Ascending aorta (tissue), 2 donors: Measurements from ENCODE around the gene RESF1. TPM values are rescaled to one million over a fixed set of nuclear protein-coding genes. Genes with fewer than 3 reads are reported as not detected.
"Not testable (repeated sequence)": the region's sequence is repeated elsewhere in the genome, so short reads cannot be mapped to it uniquely, and the experiment has no call there.

Source experiments
- DNase-seq, 2 donors: peaks; one replicate each; pipeline ENCODE4 v3.0.0-alpha.2; 2019; ENCODE audit warnings: low spot score in 2 of 2
- H3K27ac ChIP-seq, 2 donors: fragments of 200-600 bp; sonication (generic); one replicate each; pipeline ENCODE4 v1.5.1; 2016 to 2017; ENCODE audit warnings: mild to moderate bottlenecking in 1 of 2
- H3K27me3 ChIP-seq: fragments of 200-600 bp; sonication (generic); one replicate; pipeline ENCODE4 v1.5.1; 2017
- H3K36me3 ChIP-seq, 2 donors: fragments of 200-600 bp; sonication (generic); one replicate each; pipeline ENCODE4 v1.5.1; 2016
- H3K4me1 ChIP-seq, 2 donors: fragments of 200-600 bp; sonication (generic); one replicate each; pipeline ENCODE4 v1.5.1; 2016 to 2017; ENCODE audit warnings: mild to moderate bottlenecking in 1 of 2
- H3K4me3 ChIP-seq, 2 donors: fragments of 200-600 bp; sonication (generic); one replicate each; pipeline ENCODE4 v1.5.1; 2016 to 2017; ENCODE audit warnings: mild to moderate bottlenecking in 1 of 2
- H3K9me3 ChIP-seq, 2 donors: fragments of 200-600 bp; sonication (generic); one replicate each; pipeline ENCODE4 v1.5.1; 2016
- intact Hi-C: fragments of 100-400 bp; cut with DNase I; formaldehyde crosslinking; loops from one replicate; pipeline ENCODE4 v1.15.1; 2023
- total RNA-seq: library from RNA; depleted of rRNA; stranded (reverse); fragments of >200 nt; gene quantifications from one replicate; pipeline ENCODE4 v1.1.0, GENCODE V29; 2016
- TF ChIP-seq, protein P1 (sequence below), 3 experiments: fragments of 200-600 bp in 2 of 3; fragments of 450-650 bp in 1 of 3; sonication (generic) in 2 of 3; IDR thresholded peaks; one replicate each; pipeline ENCODE4 v1.5.1; 2016 to 2019; ENCODE audit warnings: antibody characterized with exemption in 3 of 3, mild to moderate bottlenecking in 1 of 3, moderate library complexity in 1 of 3

The RESF1 gene
- total RNA-seq, 1 donor from 2014 or later, result 26.0 TPM

DNA sequence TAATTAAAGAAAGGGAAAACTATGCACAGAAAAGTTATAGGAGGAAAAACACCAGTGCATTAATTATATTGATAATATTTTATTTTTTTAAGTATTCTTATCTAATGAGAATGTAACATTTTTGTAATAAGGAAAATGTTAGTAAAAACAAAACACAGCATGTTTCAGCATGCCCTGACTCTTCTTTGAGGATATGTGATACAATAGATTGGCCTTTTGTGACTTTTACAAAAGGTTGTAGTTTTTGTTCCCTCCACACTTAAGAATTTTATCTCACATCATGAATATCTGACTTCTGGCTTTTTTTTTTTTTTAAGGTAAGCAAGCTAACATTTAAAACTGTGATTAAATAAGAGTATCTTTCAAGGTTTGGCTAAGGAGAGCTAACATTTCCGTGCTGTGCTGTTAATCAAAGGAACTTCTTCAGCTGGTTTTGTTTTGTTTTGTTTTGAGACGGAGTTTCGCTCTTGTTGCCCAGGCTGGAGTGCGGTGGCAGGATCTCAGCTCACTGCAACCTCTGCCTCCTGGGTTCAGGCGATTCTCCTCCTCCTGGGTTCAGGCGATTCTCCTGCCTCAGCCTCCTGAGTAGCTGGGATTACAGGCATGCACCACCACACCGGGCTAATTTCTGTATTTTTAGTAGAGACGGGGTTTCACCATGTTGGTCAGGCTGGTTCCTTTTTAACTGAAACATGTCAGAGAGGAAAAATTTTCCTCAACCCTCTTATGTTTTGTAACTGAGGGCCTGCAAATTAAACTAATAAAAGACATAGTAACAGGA lies 30.8 kb upstream of the RESF1 start:
- H3K27me3 ChIP-seq, result no peaks in the 10 kb centered on the region
- DNase-seq, result no peak
- TF ChIP-seq, protein P1, sequence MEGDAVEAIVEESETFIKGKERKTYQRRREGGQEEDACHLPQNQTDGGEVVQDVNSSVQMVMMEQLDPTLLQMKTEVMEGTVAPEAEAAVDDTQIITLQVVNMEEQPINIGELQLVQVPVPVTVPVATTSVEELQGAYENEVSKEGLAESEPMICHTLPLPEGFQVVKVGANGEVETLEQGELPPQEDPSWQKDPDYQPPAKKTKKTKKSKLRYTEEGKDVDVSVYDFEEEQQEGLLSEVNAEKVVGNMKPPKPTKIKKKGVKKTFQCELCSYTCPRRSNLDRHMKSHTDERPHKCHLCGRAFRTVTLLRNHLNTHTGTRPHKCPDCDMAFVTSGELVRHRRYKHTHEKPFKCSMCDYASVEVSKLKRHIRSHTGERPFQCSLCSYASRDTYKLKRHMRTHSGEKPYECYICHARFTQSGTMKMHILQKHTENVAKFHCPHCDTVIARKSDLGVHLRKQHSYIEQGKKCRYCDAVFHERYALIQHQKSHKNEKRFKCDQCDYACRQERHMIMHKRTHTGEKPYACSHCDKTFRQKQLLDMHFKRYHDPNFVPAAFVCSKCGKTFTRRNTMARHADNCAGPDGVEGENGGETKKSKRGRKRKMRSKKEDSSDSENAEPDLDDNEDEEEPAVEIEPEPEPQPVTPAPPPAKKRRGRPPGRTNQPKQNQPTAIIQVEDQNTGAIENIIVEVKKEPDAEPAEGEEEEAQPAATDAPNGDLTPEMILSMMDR (IDR thresholded peaks at IDR 0.05), result no peak
- H3K9me3 ChIP-seq, result no peaks in the 10 kb centered on the region
- H3K36me3 ChIP-seq, result no peaks in the 10 kb centered on the region
- H3K4me3 ChIP-seq, result no peak overlapping the region
- H3K4me1 ChIP-seq, result no peaks in the 10 kb centered on the region
- no peak overlapping the region for H3K27ac ChIP-seq
- intact Hi-C loops, result no loop called here

DNA sequence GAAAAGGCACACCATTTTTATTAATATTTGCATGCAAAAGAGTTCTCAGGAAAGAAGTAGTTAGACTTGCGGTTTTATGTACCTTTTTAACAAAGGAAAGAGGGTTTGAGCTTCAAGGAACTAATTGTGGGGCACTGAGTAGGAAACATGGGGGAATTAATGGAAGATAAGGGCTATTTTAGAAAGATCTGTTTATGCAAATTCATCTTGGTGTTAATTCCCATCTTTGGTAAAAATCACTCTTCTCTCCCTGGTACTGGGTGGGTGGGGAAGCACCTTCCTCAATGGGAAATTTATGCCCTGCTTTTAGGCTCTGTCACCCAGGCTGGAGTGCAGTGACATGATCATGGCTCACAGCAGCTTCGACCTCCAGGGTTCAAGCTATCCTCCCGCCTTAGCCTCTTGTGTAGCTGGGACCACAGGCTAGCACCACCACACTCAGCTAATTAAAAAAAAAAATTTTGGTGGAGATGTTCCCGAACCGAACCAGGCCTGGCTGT lies 30.1 kb upstream of the RESF1 start:
- Histone ChIP-seq H3K4me3 (no peak overlapping the region), H3K27me3 (no peaks in the 10 kb centered on the region), H3K36me3 (no peaks in the 10 kb centered on the region), H3K9me3 (no peaks in the 10 kb centered on the region), H3K27ac (no peak overlapping the region), H3K4me1 (no peaks in the 10 kb centered on the region)
- DNase-seq, result no peak
- intact Hi-C loops, result no loop called here
- TF ChIP-seq, protein P1 (IDR thresholded peaks at IDR 0.05), result no peak

DNA sequence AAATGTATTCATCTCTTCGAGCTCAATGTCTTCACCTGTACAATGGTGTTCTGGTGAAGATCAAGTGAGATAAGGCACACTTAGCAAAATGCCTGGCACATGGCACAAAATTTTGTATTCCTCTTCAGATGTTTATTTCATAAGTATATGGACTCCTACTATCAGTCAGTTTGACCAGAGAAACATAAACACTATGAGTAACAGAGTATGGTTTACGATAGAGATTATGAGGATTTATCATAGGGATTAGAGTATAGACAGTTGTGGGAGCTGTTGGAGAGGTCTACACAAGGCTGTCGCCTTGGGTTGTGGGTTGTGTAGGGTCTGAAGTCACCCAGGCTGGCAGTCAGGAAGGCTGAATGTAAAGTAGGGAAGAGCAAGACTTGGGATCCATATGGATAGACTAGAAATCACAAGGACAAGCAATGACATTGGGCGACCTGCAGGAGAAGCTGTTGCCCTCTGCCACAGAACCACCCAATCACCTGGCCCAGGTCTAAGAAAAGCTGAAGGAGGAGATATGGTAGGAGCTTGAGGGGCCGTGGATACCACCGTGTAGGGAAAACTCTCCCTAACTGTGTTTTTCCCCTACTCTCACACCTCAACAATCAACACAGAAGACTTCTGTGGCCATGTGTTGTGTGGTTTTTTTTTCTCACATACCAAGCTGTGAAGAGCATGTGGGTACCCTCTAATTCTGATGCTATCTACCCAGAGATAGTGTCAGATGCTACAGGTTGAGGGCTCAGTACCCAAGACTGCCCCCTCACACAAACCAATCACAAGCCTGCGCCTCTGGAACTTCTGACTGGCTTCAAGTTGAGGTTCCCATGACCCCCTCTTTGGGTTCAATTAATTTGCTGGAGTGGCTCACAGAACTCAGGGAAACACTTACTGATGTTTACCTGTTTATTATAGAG lies 27.2 kb upstream of the RESF1 start:
- H3K36me3 ChIP-seq, result no peaks in the 10 kb centered on the region
- H3K4me3 ChIP-seq, result no peak overlapping the region
- no peaks in the 10 kb centered on the region for H3K27me3 ChIP-seq
- no peaks in the 10 kb centered on the region for H3K4me1 ChIP-seq
- intact Hi-C loops, result no loop called here
- DNase-seq, result no peak
- TF ChIP-seq, protein P1 (IDR thresholded peaks at IDR 0.05), result no peak
- no peaks in the 10 kb centered on the region for H3K9me3 ChIP-seq
- no peak overlapping the region for H3K27ac ChIP-seq

DNA sequence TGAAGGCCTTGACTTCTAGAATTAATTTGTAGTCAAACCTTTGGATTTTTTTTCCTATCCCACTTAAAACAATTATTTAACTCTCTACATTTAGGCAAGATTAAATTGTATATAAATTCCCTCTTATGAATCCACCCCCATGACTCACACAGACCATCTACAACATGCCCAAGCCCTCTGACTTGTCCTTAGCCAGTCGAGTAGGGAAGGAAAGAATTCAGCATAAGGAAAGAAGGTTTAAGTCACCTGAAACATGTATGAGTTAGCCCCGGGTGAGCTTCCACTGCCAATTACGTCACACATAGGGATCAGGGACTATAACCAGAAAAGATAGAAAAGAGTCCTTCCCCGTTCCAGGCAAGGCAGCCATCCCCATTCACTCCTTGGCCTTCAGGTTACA lies 14.9 kb upstream of the RESF1 start:
- H3K36me3 ChIP-seq, result no peaks in the 10 kb centered on the region
- intact Hi-C loops, result no loop called here
- H3K4me1 ChIP-seq, result no peaks in the 10 kb centered on the region
- no peaks in the 10 kb centered on the region for H3K27me3 ChIP-seq
- H3K4me3 ChIP-seq, result no peak overlapping the region
- H3K27ac ChIP-seq, result no peak overlapping the region
- peaks cover 0 to 5% of the 10 kb centered on the region in 2 donors for H3K9me3 ChIP-seq
- TF ChIP-seq, protein P1 (IDR thresholded peaks at IDR 0.05), result no peak
- no peak for DNase-seq

DNA sequence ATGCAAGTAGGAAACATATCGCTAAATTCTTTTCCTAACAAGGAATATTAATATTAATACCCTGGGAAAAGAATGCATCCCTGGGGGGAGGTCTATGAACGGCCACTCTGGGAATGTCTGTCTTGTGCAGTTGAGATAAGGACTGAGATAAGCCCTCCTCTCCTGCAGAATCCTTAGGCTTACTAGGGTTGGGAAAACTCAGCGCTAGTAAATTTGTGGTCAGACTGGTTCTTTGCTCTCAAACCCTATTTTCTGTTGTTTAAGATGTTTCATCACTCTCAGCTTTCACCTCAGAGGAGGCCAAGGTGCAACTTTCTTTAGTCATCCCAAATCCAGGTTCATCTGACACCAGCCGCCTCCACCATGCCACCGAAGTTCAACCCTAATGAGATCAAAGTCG lies 11.2 kb upstream of the RESF1 start:
- H3K4me1 ChIP-seq, result no peaks in the 10 kb centered on the region

DNA sequence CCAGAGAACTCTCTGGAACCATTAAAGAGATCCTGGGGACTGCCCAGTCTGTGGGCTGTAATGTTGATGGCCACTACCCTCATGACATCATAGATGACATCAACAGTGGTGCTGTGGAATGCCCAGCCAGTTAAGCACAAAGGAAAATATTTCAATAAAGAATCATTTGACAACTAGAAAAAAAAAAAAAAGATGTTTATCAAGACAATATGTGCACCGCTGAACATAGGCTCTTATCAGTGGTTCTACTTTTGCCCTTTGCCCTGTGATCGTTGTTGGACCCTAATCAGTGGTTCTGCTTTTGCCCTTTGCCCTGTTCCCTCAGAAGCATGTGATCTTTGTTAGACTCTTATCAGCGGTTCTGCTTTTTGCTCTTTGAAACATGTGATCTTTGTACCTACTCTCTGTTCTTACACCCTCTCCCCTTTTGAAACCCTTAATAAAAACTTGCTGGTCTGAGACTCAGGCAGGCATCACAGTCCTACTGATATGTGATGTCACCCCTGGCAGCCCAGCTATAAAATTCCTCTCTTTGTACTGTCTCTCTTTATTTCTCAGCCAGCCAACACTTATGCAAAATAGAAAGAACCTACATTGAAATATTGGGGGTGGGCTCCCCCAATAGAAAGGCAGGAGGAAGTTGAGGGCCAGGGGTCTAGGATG lies 10.4 kb upstream of the RESF1 start:
- DNase-seq, H3K4me1 ChIP-seq, H3K27ac ChIP-seq, intact Hi-C loops, H3K27me3 ChIP-seq, H3K9me3 ChIP-seq, H3K36me3 ChIP-seq, H3K4me3 ChIP-seq: not testable (repeated sequence)

More for the DNA sequence above, 11.2 kb upstream of the RESF1 start:
- peaks cover 0 to 5% of the 10 kb centered on the region in 2 donors for H3K9me3 ChIP-seq
- TF ChIP-seq, protein P1 (IDR thresholded peaks at IDR 0.05), result no peak
- no peak overlapping the region for H3K27ac ChIP-seq
- intact Hi-C loops, result no loop called here
- H3K36me3 ChIP-seq, result no peaks in the 10 kb centered on the region
- DNase-seq, result no peak
- no peak overlapping the region for H3K4me3 ChIP-seq
- no peaks in the 10 kb centered on the region for H3K27me3 ChIP-seq
